ENCODE results near the gene TMEM239.

The TMEM239 gene

GRCh38 chr20:2859330-2860121, 43.4 kb downstream of the TMEM239 start:
- no peak overlapping the region for H3K4me3 ChIP-seq (ENCODE audit: low read length)
- H3K4me1 ChIP-seq (ENCODE audit: insufficient read depth, low read length): no peaks in the 10 kb centered on the region
- H3K27me3 ChIP-seq (ENCODE audit: insufficient read depth, low read length): no peaks in the 10 kb centered on the region
- no peak overlapping the region for H2AFZ ChIP-seq (ENCODE audit: low read depth, low read length)
- no peaks in the 10 kb centered on the region for H3K9me3 ChIP-seq (ENCODE audit: low read length)
- H3K36me3 ChIP-seq (ENCODE audit: insufficient read depth, low read length): peaks cover 24% of the 10 kb centered on the region

- Histone ChIP-seq H2AFZ (ENCODE audit: low read depth, low read length) (no peak overlapping the region), H3K4me1 (ENCODE audit: insufficient read depth, low read length) (no peaks in the 10 kb centered on the region), H3K4me3 (ENCODE audit: low read length) (no peak overlapping the region), H3K27me3 (ENCODE audit: insufficient read depth, low read length) (no peaks in the 10 kb centered on the region), H3K36me3 (ENCODE audit: insufficient read depth, low read length) (peaks cover 36% of the 10 kb centered on the region), H3K9me3 (ENCODE audit: low read length) (no peaks in the 10 kb centered on the region)
Observed at GRCh38 chr20:2864626-2865025, 48.5 kb downstream of the TMEM239 start.

- Histone ChIP-seq H3K27me3 (ENCODE audit: insufficient read depth, low read length) (no peaks in the 10 kb centered on the region), H3K4me1 (ENCODE audit: insufficient read depth, low read length) (no peaks in the 10 kb centered on the region), H3K36me3 (ENCODE audit: insufficient read depth, low read length) (peaks cover 36% of the 10 kb centered on the region), H3K4me3 (ENCODE audit: low read length) (no peak overlapping the region), H3K9me3 (ENCODE audit: low read length) (no peaks in the 10 kb centered on the region), H2AFZ (ENCODE audit: low read depth, low read length) (no peak overlapping the region)
Observed at GRCh38 chr20:2865101-2865500, 48.9 kb downstream of the TMEM239 start.

- Histone ChIP-seq H2AFZ (ENCODE audit: low read depth, low read length) (no peak overlapping the region), H3K9me3 (ENCODE audit: low read length) (no peaks in the 10 kb centered on the region), H3K36me3 (ENCODE audit: insufficient read depth, low read length) (peaks cover 35% of the 10 kb centered on the region), H3K4me3 (ENCODE audit: low read length) (no peak overlapping the region), H3K27me3 (ENCODE audit: insufficient read depth, low read length) (no peaks in the 10 kb centered on the region), H3K4me1 (ENCODE audit: insufficient read depth, low read length) (peaks cover 5% of the 10 kb centered on the region)
Observed at GRCh38 chr20:2865630-2866029, 49.5 kb downstream of the TMEM239 start.

GRCh38 chr20:2866236-2866635, 50.1 kb downstream of the TMEM239 start:
- Histone ChIP-seq H2AFZ (ENCODE audit: low read depth, low read length) (no peak overlapping the region), H3K9me3 (ENCODE audit: low read length) (no peaks in the 10 kb centered on the region), H3K4me3 (ENCODE audit: low read length) (no peak overlapping the region), H3K27me3 (ENCODE audit: insufficient read depth, low read length) (no peaks in the 10 kb centered on the region), H3K36me3 (ENCODE audit: insufficient read depth, low read length) (peaks cover 29% of the 10 kb centered on the region), H3K4me1 (ENCODE audit: insufficient read depth, low read length) (peaks cover 10% of the 10 kb centered on the region)

GRCh38 chr20:2867081-2867864, 51.1 kb downstream of the TMEM239 start:
- Histone ChIP-seq H3K4me3 (ENCODE audit: low read length) (no peak overlapping the region), H3K36me3 (ENCODE audit: insufficient read depth, low read length) (peaks cover 22% of the 10 kb centered on the region), H3K27me3 (ENCODE audit: insufficient read depth, low read length) (no peaks in the 10 kb centered on the region), H3K9me3 (ENCODE audit: low read length) (no peaks in the 10 kb centered on the region), H2AFZ (ENCODE audit: low read depth, low read length) (no peak overlapping the region), H3K4me1 (ENCODE audit: insufficient read depth, low read length) (peaks cover 10% of the 10 kb centered on the region)
